ENCODE measurements around the gene ARL5A.

- TF ChIP-seq CTCF (conservative IDR thresholded peaks at IDR 0.05; ENCODE audit: low read depth, low read length): no peak
- TF ChIP-seq RAD21 (IDR thresholded peaks at IDR 0.05; ENCODE audit: low read length): no peak
- no peak for TF ChIP-seq MXI1 (IDR thresholded peaks at IDR 0.05; ENCODE audit: borderline replicate concordance, low read depth, low read length)
- no peak for TF ChIP-seq CEBPB (IDR thresholded peaks at IDR 0.05; ENCODE audit: low read depth, low read length)
These were observed 12.2 kb upstream of the ARL5A start for GRCh38 chr2:151840216-151841046.

Measured in IMR-90 (cell line).